ENCODE results near the gene ODR4. TPM values are rescaled to one million over a fixed set of nuclear protein-coding genes. Genes with fewer than 3 reads are reported as not detected.
"Not testable (repeated sequence)": the region's sequence is repeated elsewhere in the genome, so short reads cannot be mapped to it uniquely, and the experiment has no call there.

ODR4 gene
- total RNA-seq = 15.6 and 20.0 TPM in 2 replicates

- H3K27ac Mint-ChIP-seq = peak within 1 kb of the TSS; percentile 99
- DNase-seq = peak; percentile 99
Observed at GRCh38 chr1:186375152-186375928, at the start of gene ODR4, which contains the start of gene TPR. Gene ODR4 (plus strand): TSS chr1:186375838. CDS start chr1:186379786, 3,948 bp downstream. Gene TPR (minus strand): TSS chr1:186375253. CDS start chr1:186375028, 225 bp downstream.

GRCh38 chr1:186326009-186326408 is 49.6 kb upstream of the ODR4 start:
- peaks cover 24% of the 10 kb centered on the region for H3K4me1 Mint-ChIP-seq
- H3K27ac Mint-ChIP-seq = peak overlapping the region; percentile 4
- H3K36me3 Mint-ChIP-seq (ENCODE audit: low read depth) = peaks cover 60% of the 10 kb centered on the region
- intact Hi-C loops (cut with micrococcal nuclease) = no loop called here
- H3K27me3 Mint-ChIP-seq = no peaks in the 10 kb centered on the region
- DNase-seq = no peak
- H3K4me3 Mint-ChIP-seq = no peak overlapping the region
- H3K9me3 Mint-ChIP-seq = no peaks in the 10 kb centered on the region

More at GRCh38 chr1:186375152-186375928, at the start of gene ODR4, which contains the start of gene TPR:
- Mint-ChIP-seq H3K9me3 (no peaks in the 10 kb centered on the region), H3K4me3 (peak within 1 kb of the TSS; percentile 100), H3K27me3 (no peaks in the 10 kb centered on the region), H3K36me3 (ENCODE audit: low read depth) (peaks cover 38% of the 10 kb centered on the region), H3K4me1 (peaks cover 37% of the 10 kb centered on the region)
- intact Hi-C loops (cut with micrococcal nuclease) = loop anchor here (1.0 to 10.0 kb wide), 8 partner anchors 29 to 1329 kb away; partner anchors contain the start of genes IVNS1ABP and SWT1

GRCh38 chr1:186327331-186327730 is 48.3 kb upstream of the ODR4 start:
- no peaks in the 10 kb centered on the region for H3K27me3 Mint-ChIP-seq
- H3K9me3 Mint-ChIP-seq = no peaks in the 10 kb centered on the region
- no peak overlapping the region for H3K27ac Mint-ChIP-seq
- peaks cover 18% of the 10 kb centered on the region for H3K4me1 Mint-ChIP-seq
- intact Hi-C loops (cut with micrococcal nuclease) = no loop called here
- DNase-seq = no peak
- H3K36me3 Mint-ChIP-seq (ENCODE audit: low read depth) = peaks cover 49% of the 10 kb centered on the region
- H3K4me3 Mint-ChIP-seq = no peak overlapping the region

- intact Hi-C loops (cut with micrococcal nuclease) = loop anchor here (2.0 to 5.0 kb wide), 2 partner anchors 16 to 42 kb away; no protein-coding TSS in a partner anchor
Observed at GRCh38 chr1:186330758-186331157, 44.9 kb upstream of the ODR4 start.

GRCh38 chr1:186337554-186337953 is 38.1 kb upstream of the ODR4 start:
- Mint-ChIP-seq H3K4me1 (no peaks in the 10 kb centered on the region), H3K9me3 (no peaks in the 10 kb centered on the region), H3K27me3 (no peaks in the 10 kb centered on the region), H3K27ac (no peak overlapping the region), H3K36me3 (ENCODE audit: low read depth) (peaks cover 58% of the 10 kb centered on the region), H3K4me3 (no peak overlapping the region)
- intact Hi-C loops (cut with micrococcal nuclease) = no loop called here
- DNase-seq = no peak

More at GRCh38 chr1:186330758-186331157, 44.9 kb upstream of the ODR4 start:
- Mint-ChIP-seq H3K4me3 (no peak overlapping the region), H3K27me3 (no peaks in the 10 kb centered on the region), H3K36me3 (ENCODE audit: low read depth) (peaks cover 47% of the 10 kb centered on the region), H3K9me3 (no peaks in the 10 kb centered on the region), H3K27ac (no peak overlapping the region), H3K4me1 (peaks cover 9% of the 10 kb centered on the region)
- DNase-seq = no peak

- intact Hi-C loops (cut with micrococcal nuclease) = no loop called here
- Mint-ChIP-seq H3K27ac (no peak overlapping the region), H3K36me3 (ENCODE audit: low read depth) (peaks cover 61% of the 10 kb centered on the region), H3K9me3 (no peaks in the 10 kb centered on the region), H3K27me3 (no peaks in the 10 kb centered on the region), H3K4me1 (no peaks in the 10 kb centered on the region), H3K4me3 (no peak overlapping the region)
- DNase-seq = no peak
Observed at GRCh38 chr1:186340772-186341171, 34.9 kb upstream of the ODR4 start.

GRCh38 chr1:186347837-186348691 is 27.6 kb upstream of the ODR4 start:
- H3K4me3 Mint-ChIP-seq, DNase-seq, H3K27me3 Mint-ChIP-seq, H3K9me3 Mint-ChIP-seq, H3K4me1 Mint-ChIP-seq, H3K27ac Mint-ChIP-seq: not testable (repeated sequence)
- intact Hi-C loops (cut with micrococcal nuclease) = loop anchor here (2.0 kb wide), 1 partner anchor 17 kb away; no protein-coding TSS in a partner anchor
- peaks cover 67% of the 10 kb centered on the region for H3K36me3 Mint-ChIP-seq (ENCODE audit: low read depth)

- peak; percentile 79 for DNase-seq
- Mint-ChIP-seq H3K27ac (peak overlapping the region; percentile 99), H3K27me3 (no peaks in the 10 kb centered on the region), H3K36me3 (ENCODE audit: low read depth) (peaks cover 37% of the 10 kb centered on the region), H3K4me1 (peaks cover 36% of the 10 kb centered on the region), H3K9me3 (no peaks in the 10 kb centered on the region), H3K4me3 (peak overlapping the region; percentile 100)
- intact Hi-C loops (cut with micrococcal nuclease) = loop anchor here (1.0 to 10.0 kb wide), 9 partner anchors 30 to 1328 kb away; partner anchors contain the start of genes IVNS1ABP and SWT1
Observed at GRCh38 chr1:186374303-186375151, 1.1 kb upstream of the ODR4 start.

GRCh38 chr1:186375929-186376319 is 286 bp downstream of the ODR4 start:
- Mint-ChIP-seq H3K4me1 (peaks cover 34% of the 10 kb centered on the region), H3K27ac (peak overlapping the region; percentile 99), H3K27me3 (no peaks in the 10 kb centered on the region), H3K36me3 (ENCODE audit: low read depth) (peaks cover 33% of the 10 kb centered on the region), H3K9me3 (no peaks in the 10 kb centered on the region), H3K4me3 (peak overlapping the region; percentile 100)
- DNase-seq = no peak
- intact Hi-C loops (cut with micrococcal nuclease) = loop anchor here (1.0 to 10.0 kb wide), 8 partner anchors 29 to 1329 kb away; partner anchors contain the start of genes IVNS1ABP and SWT1

- Mint-ChIP-seq H3K4me3 (no peak overlapping the region), H3K36me3 (ENCODE audit: low read depth) (peaks cover 20% of the 10 kb centered on the region), H3K27me3 (no peaks in the 10 kb centered on the region), H3K4me1 (peaks cover under 1% of the 10 kb centered on the region), H3K9me3 (no peaks in the 10 kb centered on the region), H3K27ac (no peak overlapping the region)
- no peak for DNase-seq
- intact Hi-C loops (cut with micrococcal nuclease) = no loop called here
Observed at GRCh38 chr1:186386725-186387383, 11.2 kb downstream of the ODR4 start.

- intact Hi-C loops (cut with micrococcal nuclease) = no loop called here
- Mint-ChIP-seq H3K4me1 (no peaks in the 10 kb centered on the region), H3K9me3 (no peaks in the 10 kb centered on the region), H3K36me3 (ENCODE audit: low read depth) (peaks cover 31% of the 10 kb centered on the region), H3K4me3 (no peak overlapping the region), H3K27me3 (no peaks in the 10 kb centered on the region), H3K27ac (no peak overlapping the region)
- no peak for DNase-seq
Observed at GRCh38 chr1:186390925-186391324, 15.3 kb downstream of the ODR4 start.

GRCh38 chr1:186391841-186392240 is 16.2 kb downstream of the ODR4 start:
- no peaks in the 10 kb centered on the region for H3K27me3 Mint-ChIP-seq
- H3K9me3 Mint-ChIP-seq = no peaks in the 10 kb centered on the region
- no peak overlapping the region for H3K4me3 Mint-ChIP-seq
- no peak overlapping the region for H3K27ac Mint-ChIP-seq
- intact Hi-C loops (cut with micrococcal nuclease) = no loop called here
- H3K36me3 Mint-ChIP-seq (ENCODE audit: low read depth) = peaks cover 31% of the 10 kb centered on the region
- DNase-seq = no peak
- H3K4me1 Mint-ChIP-seq = no peaks in the 10 kb centered on the region

All from activated CD4-positive, alpha-beta T cell treated with anti-CD3 and anti-CD28 coated beads, Interleukin-2, amount 10 ng/mL, durations not matched to agents 24 days and 14 days (primary cell).